ENCODE data around the gene CWF19L1. TPM values are rescaled to one million over a fixed set of nuclear protein-coding genes. Genes with fewer than 3 reads are reported as not detected.
A peak's percentile ranks its signal among the peaks of the same experiment; 100 is the strongest.
"Not testable (repeated sequence)": the region's sequence is repeated elsewhere in the genome, so short reads cannot be mapped to it uniquely, and the experiment has no call there.

Gene CWF19L1
- total RNA-seq, 2 donors from 2014 or later = 41.1 to 50.6 TPM

DNA sequence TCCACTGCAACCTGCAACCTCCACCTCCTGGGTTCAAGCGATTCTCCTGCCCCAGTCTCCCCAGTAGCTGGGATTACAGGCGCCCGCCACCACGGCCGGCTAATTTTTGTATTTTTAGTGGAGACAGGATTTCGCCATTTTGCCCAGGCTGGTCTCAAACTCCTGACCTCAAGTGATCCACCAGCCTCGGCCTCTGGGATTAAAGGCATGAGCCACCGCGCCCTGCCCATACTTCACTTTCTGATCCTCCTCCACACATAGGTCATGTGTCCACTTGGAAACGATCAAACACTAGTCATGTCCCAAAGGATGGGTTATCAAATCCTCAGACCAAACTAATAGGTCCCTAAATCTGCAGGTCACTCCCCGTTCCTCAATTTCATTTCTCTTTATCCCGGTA, 17.9 kb upstream of the CWF19L1 start:
- H3K36me3 Mint-ChIP-seq = peaks cover 12 to 14% of the 10 kb centered on the region in 2 donors
- H3K9me3 Mint-ChIP-seq; DNase-seq (ENCODE audit: low spot score in 2 of 2); ATAC-seq: not testable (repeated sequence)
- H3K27ac Mint-ChIP-seq = peak overlapping the region; percentile 100

DNA sequence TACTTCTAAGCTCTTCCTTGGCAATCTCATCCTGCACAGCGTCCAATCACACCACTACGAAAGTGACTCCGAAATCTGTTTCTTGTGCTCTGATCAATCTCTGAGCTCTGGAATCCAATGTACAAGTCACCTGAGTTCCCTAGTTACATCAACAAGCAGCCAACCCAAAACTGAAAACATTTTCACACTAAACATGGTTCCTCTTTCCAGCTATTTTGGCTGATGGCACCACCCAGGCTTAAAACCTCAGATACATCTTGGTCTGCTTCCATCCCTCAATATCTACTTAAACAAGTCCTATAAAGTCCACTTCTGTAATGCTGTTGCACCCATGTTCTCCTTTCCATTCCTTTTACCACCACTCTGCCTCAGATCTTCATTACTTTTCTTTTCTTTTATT, 15.5 kb upstream of the CWF19L1 start:
- DNase-seq (ENCODE audit: low spot score in 2 of 2) (no peak), ATAC-seq (no peak)
- Mint-ChIP-seq H3K9me3 (no peaks in the 10 kb centered on the region), H3K27ac (no peak overlapping the region), H3K36me3 (peaks cover 12 to 14% of the 10 kb centered on the region in 2 donors)

DNA sequence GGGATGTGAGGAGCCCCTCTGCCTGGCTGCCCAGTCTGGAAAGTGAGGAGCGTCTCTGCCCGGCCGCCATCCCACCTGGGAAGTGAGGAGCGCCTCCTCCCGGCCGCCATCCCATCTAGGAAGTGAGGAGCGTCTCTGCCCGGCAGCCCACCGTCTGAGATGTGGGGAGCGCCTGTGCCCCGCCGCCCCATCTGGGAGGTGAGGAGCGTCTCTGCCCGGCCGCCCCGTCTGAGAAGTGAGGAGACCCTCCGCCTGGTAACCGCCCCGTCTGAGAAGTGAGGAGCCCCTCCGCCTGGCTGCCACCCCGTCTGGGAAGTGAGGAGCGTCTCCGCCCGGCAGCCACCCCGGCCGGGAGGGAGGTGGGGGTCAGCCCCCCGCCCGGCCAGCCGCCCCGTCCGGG, 9.5 kb upstream of the CWF19L1 start:
- not testable (repeated sequence) for H3K27ac Mint-ChIP-seq; H3K9me3 Mint-ChIP-seq; ATAC-seq; DNase-seq (ENCODE audit: low spot score in 2 of 2); H3K36me3 Mint-ChIP-seq

DNA sequence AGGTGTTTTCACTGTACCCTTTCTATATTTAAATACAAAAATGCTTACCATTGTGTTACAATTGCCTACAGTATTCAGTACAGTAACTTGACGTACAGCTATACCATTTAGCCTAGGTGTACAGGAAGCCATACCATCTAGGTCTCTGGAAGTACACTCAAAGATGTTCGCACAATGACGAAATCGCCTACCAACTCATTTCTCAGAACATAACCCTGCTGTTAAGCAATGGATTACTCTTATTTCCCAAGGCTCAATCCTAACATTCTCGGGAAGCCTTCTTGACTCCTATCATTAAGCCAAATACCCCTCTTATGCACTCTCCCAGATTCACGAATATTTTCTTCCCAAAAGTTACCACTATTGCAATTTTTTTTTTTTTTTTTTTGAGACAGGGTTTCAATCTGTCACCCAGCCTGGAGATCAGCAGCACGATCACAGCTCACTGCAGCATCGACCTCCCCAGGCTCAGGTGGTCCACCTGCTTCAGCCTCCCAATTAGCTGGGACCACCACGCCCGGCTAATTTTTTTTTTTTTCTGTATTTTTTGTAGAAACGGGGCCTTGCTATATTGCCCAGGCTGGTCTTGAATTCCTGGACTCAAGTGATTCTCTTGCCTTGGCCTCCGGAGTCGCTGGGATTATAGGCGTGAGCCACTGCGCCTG, 1.5 kb downstream of the CWF19L1 start:
- peaks cover 6 to 7% of the 10 kb centered on the region in 2 donors for H3K36me3 Mint-ChIP-seq
- no peak for ATAC-seq
- no peaks in the 10 kb centered on the region for H3K9me3 Mint-ChIP-seq
- H3K27ac Mint-ChIP-seq = peak overlapping the region in 1 of 2 donors; percentile 66
- no peak for DNase-seq (ENCODE audit: low spot score in 2 of 2)

DNA sequence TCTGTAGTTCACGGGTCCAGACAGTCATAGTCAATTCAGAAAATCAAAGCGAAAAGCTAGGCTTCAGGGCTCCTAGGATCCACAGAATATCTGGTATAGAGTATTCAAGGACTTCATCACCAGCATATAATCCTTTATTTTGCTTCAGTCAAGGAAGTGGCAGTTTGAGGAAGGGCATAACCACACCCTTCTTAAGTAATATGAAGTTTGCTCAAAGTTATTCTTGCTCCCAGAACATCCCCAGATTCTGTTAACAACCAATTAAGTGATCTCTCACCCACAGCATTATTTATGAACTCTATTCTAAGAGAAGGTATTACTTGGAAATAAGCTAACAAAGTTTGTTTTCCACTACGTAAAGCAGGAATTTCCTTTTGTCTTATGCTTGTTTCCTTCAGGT, 13.2 kb downstream of the CWF19L1 start:
- peaks cover 5 to 6% of the 10 kb centered on the region in 2 donors for H3K36me3 Mint-ChIP-seq
- no peaks in the 10 kb centered on the region for H3K9me3 Mint-ChIP-seq
- DNase-seq (ENCODE audit: low spot score in 2 of 2) (no peak), ATAC-seq (no peak)
- peak overlapping the region in 1 of 2 donors; percentile 11 for H3K27ac Mint-ChIP-seq

DNA sequence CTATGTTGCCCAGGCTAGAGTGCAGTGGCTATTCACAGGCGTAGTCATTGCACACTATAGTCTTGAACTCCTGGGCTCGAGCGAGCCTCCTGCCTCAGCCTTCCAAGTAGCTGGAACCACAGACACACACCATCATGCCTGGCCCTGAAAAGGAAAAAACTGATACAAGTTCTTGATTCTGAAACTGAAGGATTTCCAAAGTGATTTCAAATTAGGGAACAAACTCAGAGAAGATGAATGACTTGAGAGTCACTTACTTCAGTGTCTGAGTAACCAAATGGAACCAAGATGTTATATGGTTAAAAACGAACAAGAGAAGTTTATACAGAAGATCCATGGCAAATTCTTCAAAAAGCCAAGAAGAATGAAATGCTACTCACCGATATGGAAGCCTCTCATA, 14.4 kb downstream of the CWF19L1 start:
- Mint-ChIP-seq H3K9me3 (no peaks in the 10 kb centered on the region), H3K36me3 (peaks cover 0 to 6% of the 10 kb centered on the region in 2 donors), H3K27ac (no peak overlapping the region)
- no peak for DNase-seq (ENCODE audit: low spot score in 2 of 2)
- no peak for ATAC-seq

DNA sequence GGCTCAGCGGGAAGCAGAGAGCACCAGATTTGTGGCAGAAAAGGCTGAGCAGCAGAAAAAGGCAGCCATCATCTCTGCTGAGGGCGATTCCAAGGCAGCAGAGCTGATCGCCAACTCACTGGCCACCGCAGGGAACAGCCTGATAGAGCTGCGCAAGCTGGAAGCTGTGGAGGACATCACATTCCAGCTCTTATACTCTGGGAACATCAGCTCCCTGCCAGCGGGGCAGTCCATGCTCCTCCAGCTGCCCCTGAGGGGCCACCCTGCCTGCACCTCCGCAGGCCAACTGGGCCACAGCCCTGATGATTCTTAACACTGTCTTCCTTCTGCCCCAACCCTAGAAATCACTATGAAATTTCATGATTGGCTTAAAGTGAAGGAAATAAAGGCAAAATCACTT, 18.6 kb downstream of the CWF19L1 start:
- peak overlapping the region in 1 of 2 donors; percentile 92 for H3K27ac Mint-ChIP-seq
- DNase-seq (ENCODE audit: low spot score in 2 of 2) = no peak
- no peaks in the 10 kb centered on the region for H3K9me3 Mint-ChIP-seq
- H3K36me3 Mint-ChIP-seq = peaks cover 0 to 6% of the 10 kb centered on the region in 2 donors
- no peak for ATAC-seq

DNA sequence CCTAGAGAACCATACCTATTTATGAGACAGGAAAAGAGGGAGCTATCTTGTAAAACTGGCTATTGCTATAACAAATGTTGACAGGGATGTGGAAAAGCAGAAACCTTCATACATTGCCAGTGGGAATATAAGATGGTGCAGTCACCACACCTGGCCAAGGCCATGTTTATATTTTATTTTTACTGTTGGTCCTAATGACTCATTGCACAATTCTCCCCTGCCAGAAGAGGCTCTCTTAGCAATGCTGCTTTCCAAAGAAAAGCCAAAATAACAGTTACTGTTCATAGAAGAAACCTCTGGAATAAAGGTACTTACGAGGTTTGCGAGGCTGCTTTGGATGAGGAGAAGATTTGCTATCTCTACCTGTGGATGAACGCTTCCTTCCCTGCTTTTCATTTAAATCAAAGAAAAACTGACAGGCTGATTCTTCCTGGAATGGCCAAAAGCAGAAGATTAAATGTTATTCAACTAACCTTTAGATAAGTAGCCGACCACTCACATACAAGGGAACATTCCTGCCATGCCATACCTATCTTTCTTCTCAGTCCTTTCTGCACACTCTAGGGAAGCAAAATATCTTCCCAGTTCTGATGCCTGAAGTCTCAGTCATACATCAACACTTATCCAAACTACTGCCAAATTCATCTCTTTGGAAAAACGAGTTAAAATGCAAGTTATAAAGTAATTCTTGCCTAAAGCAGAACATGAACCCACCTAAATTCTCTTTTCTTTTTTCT, 21.8 kb downstream of the CWF19L1 start:
- H3K27ac Mint-ChIP-seq = peak overlapping the region in 1 of 2 donors; percentile 65
- H3K9me3 Mint-ChIP-seq = no peaks in the 10 kb centered on the region
- DNase-seq (ENCODE audit: low spot score in 2 of 2) (no peak), ATAC-seq (no peak)
- peaks cover 0 to 6% of the 10 kb centered on the region in 2 donors for H3K36me3 Mint-ChIP-seq

DNA sequence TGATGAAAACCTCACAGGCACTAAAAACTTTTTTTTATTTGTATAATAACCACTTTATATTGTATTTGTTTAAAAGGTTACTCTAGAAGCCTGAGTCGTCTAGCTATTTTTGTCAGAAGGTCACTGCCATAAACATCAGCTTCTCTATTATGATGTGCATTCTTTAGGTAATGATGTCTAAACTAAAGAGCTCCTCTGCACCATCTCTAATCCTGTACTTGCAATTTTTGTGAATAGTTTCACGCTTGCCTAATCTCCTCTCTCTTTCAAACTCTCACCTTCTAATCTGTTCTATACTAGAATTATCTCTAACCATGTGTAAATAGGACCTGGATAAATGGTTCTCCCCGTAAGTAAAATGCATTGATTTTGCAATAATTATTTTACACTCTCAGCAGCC, 27.6 kb downstream of the CWF19L1 start:
- Mint-ChIP-seq H3K9me3 (no peaks in the 10 kb centered on the region), H3K27ac (no peak overlapping the region), H3K36me3 (no peaks in the 10 kb centered on the region)
- DNase-seq (ENCODE audit: low spot score in 2 of 2) (no peak), ATAC-seq (no peak)

DNA sequence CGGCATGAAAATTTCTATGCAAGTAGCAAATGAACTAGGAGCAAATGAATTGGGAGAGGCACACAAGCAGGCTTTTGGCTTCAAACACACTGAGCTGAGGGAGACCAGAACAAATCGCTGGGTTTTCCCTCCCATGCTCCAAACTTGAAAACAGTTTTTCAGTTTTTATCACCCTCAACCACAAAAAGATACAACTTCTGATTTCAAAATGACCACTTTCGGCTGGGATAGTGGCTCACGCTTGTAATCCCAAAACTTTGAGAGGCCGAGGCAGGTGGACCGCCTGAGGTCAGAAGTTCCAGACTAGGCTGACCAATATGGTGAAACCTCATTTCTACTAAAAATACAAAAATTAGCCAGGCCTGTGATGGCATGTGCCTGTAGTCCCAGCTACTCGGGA, 29.0 kb downstream of the CWF19L1 start:
- DNase-seq (ENCODE audit: low spot score in 2 of 2) (no peak), ATAC-seq (no peak)
- Mint-ChIP-seq H3K36me3 (peaks cover 0 to under 1% of the 10 kb centered on the region in 2 donors), H3K9me3 (no peaks in the 10 kb centered on the region), H3K27ac (peak overlapping the region in 1 of 2 donors; percentile 70)

DNA sequence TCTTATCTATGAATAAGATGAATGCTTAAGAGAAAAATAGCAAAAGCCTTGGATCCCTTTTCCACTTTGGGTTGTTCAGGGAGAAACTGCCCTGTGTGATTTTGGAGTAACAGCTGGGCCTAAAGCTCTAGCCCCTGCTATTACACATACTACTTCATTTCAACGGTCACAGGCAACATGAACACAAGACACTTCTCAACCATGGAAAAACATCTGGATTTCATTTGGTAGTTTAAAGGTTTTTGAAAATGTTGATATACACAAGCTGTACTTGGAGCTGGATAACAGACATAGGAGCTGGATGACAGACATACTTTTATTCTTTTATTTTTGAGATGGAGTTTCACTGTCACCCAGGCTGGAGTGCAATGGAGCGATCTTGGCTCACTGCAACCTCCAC, 35.3 kb downstream of the CWF19L1 start:
- Mint-ChIP-seq H3K27ac (peak overlapping the region in 1 of 2 donors; percentile 64), H3K36me3 (peaks cover 0 to 25% of the 10 kb centered on the region in 2 donors), H3K9me3 (no peaks in the 10 kb centered on the region)
- ATAC-seq (no peak), DNase-seq (ENCODE audit: low spot score in 2 of 2) (no peak)

DNA sequence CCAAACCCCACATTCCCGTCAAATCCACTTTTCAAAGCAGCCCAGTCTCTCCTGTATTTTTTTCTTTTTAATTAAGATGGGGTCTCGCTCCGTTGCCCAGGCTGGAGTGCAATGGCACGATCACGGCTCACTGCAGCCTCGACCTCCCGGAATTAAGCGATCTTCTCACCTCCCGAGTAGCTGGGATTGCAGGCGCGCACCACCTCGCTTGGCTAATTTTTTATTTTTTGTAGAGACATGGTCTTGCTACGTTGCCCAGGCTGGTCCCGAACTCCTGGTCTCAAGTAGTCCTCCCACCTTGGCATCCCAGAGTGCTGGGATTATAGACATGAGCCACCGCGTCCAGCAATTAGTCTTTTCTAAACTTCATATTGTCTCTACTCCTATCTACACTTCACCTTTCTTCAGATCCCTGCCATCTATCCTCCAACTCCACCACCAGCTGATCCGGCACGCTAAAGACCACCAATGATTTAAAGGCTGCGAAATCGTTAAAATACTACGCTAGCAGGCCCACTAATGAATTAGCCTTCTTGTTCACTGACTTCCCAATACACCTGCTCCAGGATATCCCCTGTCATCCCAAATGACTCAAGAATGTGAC, 37.5 kb downstream of the CWF19L1 start:
- ATAC-seq (no peak), DNase-seq (ENCODE audit: low spot score in 2 of 2) (no peak)
- Mint-ChIP-seq H3K9me3 (no peaks in the 10 kb centered on the region), H3K36me3 (peaks cover 5 to 25% of the 10 kb centered on the region in 2 donors), H3K27ac (peak overlapping the region; percentile 89 to 96)

DNA sequence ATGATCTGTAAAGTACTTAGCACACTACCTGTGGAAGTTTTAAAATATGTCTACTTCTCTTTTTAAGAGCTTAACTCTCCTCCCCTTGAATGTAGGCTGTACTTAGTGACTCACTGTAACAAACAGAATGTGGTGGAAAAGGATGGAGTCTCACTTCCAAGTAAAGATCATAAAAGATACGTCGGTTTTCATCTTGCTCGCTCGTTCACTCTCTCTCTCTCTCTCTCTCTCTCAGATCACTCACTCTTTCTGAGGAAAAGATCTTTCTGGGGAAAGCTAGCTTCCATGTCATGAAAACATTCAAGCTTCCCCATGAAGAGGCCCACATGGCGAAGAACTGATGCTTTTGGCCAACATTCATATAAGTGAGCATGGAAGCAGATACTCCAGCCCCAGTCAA, 43.6 kb downstream of the CWF19L1 start:
- no peak overlapping the region for H3K27ac Mint-ChIP-seq
- H3K9me3 Mint-ChIP-seq = no peaks in the 10 kb centered on the region

DNA sequence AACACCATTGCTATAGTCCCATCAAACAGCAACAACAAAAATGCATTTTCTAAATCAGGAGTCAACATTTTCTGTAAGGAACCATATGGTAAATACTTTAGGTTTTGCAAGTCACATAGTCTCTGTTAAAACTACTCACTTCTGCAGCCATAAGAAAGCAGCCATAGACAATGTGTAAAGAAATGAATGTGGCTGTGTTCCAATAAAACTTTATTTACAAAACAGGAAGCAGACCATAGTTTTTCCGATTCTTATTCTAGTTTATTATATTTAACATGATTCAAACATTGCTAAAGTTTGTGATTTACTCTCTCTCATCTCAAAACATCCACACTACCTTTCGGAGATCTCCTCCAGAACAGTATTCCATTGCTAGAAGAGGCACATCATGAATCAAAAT, 44.9 kb downstream of the CWF19L1 start:
- no peaks in the 10 kb centered on the region for H3K9me3 Mint-ChIP-seq
- ATAC-seq (no peak), DNase-seq (ENCODE audit: low spot score in 2 of 2) (no peak)
- H3K27ac Mint-ChIP-seq = no peak overlapping the region
- peaks cover 5 to 6% of the 10 kb centered on the region in 2 donors for H3K36me3 Mint-ChIP-seq

More for the DNA sequence above, 43.6 kb downstream of the CWF19L1 start:
- peaks cover 6 to 8% of the 10 kb centered on the region in 2 donors for H3K36me3 Mint-ChIP-seq
- ATAC-seq (no peak), DNase-seq (ENCODE audit: low spot score in 2 of 2) (no peak)

DNA sequence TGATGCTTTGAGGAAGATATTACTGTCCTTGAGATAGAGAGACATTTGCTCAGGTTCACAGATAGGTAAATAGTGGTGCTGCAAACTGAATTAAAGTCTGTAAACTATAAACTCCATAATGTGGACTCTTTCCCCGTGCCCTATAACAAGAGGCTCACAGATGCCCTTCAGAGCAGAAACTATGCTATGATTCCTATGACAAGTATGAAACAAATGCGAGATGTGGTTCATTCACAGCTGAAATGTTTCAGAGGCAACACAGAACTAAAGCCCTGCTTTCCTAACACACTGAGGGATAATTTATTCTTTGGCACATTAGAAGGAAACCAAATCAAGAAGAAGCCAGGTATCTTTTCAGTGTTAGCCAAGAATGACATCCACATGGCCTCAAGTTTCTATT, 51.4 kb downstream of the CWF19L1 start:
- DNase-seq (ENCODE audit: low spot score in 2 of 2) (no peak), ATAC-seq (no peak)
- H3K9me3 Mint-ChIP-seq = no peaks in the 10 kb centered on the region
- H3K27ac Mint-ChIP-seq = no peak overlapping the region
- peaks cover 14 to 20% of the 10 kb centered on the region in 2 donors for H3K36me3 Mint-ChIP-seq

DNA sequence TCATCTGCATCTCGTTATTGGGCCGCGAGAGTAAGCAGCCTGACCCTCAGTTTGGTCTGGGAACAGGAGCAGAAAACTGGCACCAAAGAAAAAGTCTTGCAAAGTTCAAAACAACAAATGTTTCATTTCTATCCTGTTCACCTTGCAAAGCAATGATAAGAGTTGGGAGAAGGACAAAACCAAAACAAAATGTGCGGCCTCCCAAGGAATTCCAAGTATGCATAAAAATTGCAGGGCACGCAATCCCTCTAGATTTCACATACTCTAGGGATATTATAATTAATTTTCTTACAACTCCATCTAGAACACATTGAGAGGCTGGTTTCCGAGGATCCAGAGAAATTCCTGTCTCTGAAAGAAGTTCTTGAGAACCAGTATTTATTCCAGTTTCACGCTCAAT, 58.1 kb downstream of the CWF19L1 start:
- Mint-ChIP-seq H3K27ac (no peak overlapping the region), H3K36me3 (peaks cover 5% of the 10 kb centered on the region in 2 donors), H3K9me3 (no peaks in the 10 kb centered on the region)
- DNase-seq (ENCODE audit: low spot score in 2 of 2) (no peak), ATAC-seq (no peak)

DNA sequence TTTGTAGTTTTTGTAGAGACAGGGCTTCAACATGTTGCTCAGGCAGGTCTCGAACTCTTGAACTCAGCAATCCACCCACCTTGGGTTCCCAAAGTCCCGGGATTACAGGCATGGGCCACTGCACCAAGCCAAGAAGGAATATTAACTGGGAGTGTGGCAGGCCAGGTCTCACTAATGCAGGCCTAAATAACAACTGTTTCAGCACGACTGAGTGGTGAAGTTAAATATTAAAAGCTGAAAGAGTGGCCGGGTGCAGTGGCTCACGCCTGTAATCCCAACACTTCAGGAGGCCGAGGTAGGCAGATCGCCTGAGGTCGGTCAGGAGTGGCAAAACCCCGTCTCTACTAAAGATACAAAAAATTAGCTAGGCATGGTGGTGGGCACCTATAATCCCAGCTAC, 59.2 kb downstream of the CWF19L1 start:
- H3K36me3 Mint-ChIP-seq = peaks cover 0 to 7% of the 10 kb centered on the region in 2 donors
- ATAC-seq (no peak), DNase-seq (ENCODE audit: low spot score in 2 of 2) (no peak)
- H3K27ac Mint-ChIP-seq = no peak overlapping the region
- no peaks in the 10 kb centered on the region for H3K9me3 Mint-ChIP-seq

Data from activated naive CD4-positive, alpha-beta T cell treated with anti-CD3 and anti-CD28 coated beads, Interleukin-2, amount 50 U/mL, for 72 hours (primary cell).